Sigmoid colon (tissue), 4 donors: Measurements from ENCODE around the gene LCE1F.

ENCODE experiments used
- EP300 ChIP-seq, 4 donors: sonication (generic); formaldehyde crosslinking; IDR thresholded peaks; one replicate each; pipeline ENCODE4 v1.6.1; 2017; ENCODE audit warnings: antibody characterized with exemption in 4 of 4
- POLR2A ChIP-seq, 2 donors: fragments of 450-650 bp; IDR thresholded peaks; one replicate each; pipeline ENCODE4 v1.6.1; 2016; ENCODE audit warnings: antibody characterized with exemption in 2 of 2, mild to moderate bottlenecking in 2 of 2, moderate library complexity in 2 of 2
- TF ChIP-seq, protein P1 (sequence below), 4 experiments: fragments of 450-650 bp in 3 of 4; fragments of 200-600 bp in 1 of 4; IDR thresholded peaks; one replicate each; pipeline ENCODE4 v1.5.1; 2016 to 2019; ENCODE audit warnings: antibody characterized with exemption in 4 of 4, mild to moderate bottlenecking in 3 of 4, moderate library complexity in 2 of 4

- no peak for TF ChIP-seq POLR2A (IDR thresholded peaks at IDR 0.05)
- TF ChIP-seq, protein P1, sequence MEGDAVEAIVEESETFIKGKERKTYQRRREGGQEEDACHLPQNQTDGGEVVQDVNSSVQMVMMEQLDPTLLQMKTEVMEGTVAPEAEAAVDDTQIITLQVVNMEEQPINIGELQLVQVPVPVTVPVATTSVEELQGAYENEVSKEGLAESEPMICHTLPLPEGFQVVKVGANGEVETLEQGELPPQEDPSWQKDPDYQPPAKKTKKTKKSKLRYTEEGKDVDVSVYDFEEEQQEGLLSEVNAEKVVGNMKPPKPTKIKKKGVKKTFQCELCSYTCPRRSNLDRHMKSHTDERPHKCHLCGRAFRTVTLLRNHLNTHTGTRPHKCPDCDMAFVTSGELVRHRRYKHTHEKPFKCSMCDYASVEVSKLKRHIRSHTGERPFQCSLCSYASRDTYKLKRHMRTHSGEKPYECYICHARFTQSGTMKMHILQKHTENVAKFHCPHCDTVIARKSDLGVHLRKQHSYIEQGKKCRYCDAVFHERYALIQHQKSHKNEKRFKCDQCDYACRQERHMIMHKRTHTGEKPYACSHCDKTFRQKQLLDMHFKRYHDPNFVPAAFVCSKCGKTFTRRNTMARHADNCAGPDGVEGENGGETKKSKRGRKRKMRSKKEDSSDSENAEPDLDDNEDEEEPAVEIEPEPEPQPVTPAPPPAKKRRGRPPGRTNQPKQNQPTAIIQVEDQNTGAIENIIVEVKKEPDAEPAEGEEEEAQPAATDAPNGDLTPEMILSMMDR (IDR thresholded peaks at IDR 0.05): no peak
- no peak for TF ChIP-seq EP300 (IDR thresholded peaks at IDR 0.05)
These were observed 31.4 kb upstream of the LCE1F start for GRCh38 chr1:152743371-152744145.
